ENCODE measurements around the gene FIBCD1. TPM values are rescaled to one million over a fixed set of nuclear protein-coding genes. Genes with fewer than 3 reads are reported as not detected.

Gene FIBCD1
- total RNA-seq, 4 donors from 2014 or later = 1.4 to 1.7 TPM; not detected in 2

GRCh38 chr9:130973686-130974281 is 34.7 kb upstream of the FIBCD1 start:
- TF ChIP-seq CTCF (IDR thresholded peaks at IDR 0.05) (no peak), POLR2AphosphoS5 (IDR thresholded peaks at IDR 0.05) (no peak), POLR2A (IDR thresholded peaks at IDR 0.05) (no peak), EP300 (IDR thresholded peaks at IDR 0.05) (no peak)
- Histone ChIP-seq H3K9me3 (no peaks in the 10 kb centered on the region), H3K27ac (no peak overlapping the region), H3K36me3 (no peaks in the 10 kb centered on the region), H3K4me3 (no peak overlapping the region), H3K27me3 (peaks cover 60% of the 10 kb centered on the region), H3K4me1 (no peaks in the 10 kb centered on the region)
- 45 to 51% methylated on average over 2 to 5 of the region's 21 CpGs for whole genome bisulfite sequencing, 2 donors (ENCODE audit: low coverage in 1 of 2)
- no peak for ATAC-seq

- Histone ChIP-seq H3K27ac (no peak overlapping the region), H3K27me3 (peaks cover 56% of the 10 kb centered on the region), H3K4me1 (no peaks in the 10 kb centered on the region), H3K9me3 (no peaks in the 10 kb centered on the region), H3K36me3 (no peaks in the 10 kb centered on the region), H3K4me3 (no peak overlapping the region)
- no peak for ATAC-seq
- 59 to 79% methylated on average over 4 to 7 of the region's 19 CpGs for WGBS, 2 donors (ENCODE audit: low coverage in 1 of 2)
- TF ChIP-seq POLR2AphosphoS5 (IDR thresholded peaks at IDR 0.05) (no peak), POLR2A (IDR thresholded peaks at IDR 0.05) (no peak)
These were observed 34.1 kb upstream of the FIBCD1 start for GRCh38 chr9:130972957-130973685.

- no peak overlapping the region for H3K27ac ChIP-seq
- no peaks in the 10 kb centered on the region for H3K4me1 ChIP-seq
- 80% methylated on average over 2 of the region's 6 CpGs for WGBS, 2 donors (ENCODE audit: low coverage in 1 of 2)
- no peak overlapping the region for H3K4me3 ChIP-seq
- no peak for ATAC-seq
- no peak for TF ChIP-seq EP300 (IDR thresholded peaks at IDR 0.05)
- H3K27me3 ChIP-seq = peaks cover 48% of the 10 kb centered on the region
- no peaks in the 10 kb centered on the region for H3K9me3 ChIP-seq
- no peaks in the 10 kb centered on the region for H3K36me3 ChIP-seq
These were observed 33.4 kb upstream of the FIBCD1 start for GRCh38 chr9:130972277-130972956.

GRCh38 chr9:130971294-130971849 is 32.3 kb upstream of the FIBCD1 start:
- no peaks in the 10 kb centered on the region for H3K36me3 ChIP-seq
- TF ChIP-seq EP300 (IDR thresholded peaks at IDR 0.05) (no peak), POLR2AphosphoS5 (IDR thresholded peaks at IDR 0.05) (no peak), CTCF (IDR thresholded peaks at IDR 0.05) (no peak), POLR2A (IDR thresholded peaks at IDR 0.05) (no peak)
- no peak overlapping the region for H3K27ac ChIP-seq
- no peaks in the 10 kb centered on the region for H3K4me1 ChIP-seq
- ATAC-seq = no peak
- 44% methylated on average over 10 of the region's 12 CpGs; no CpG with 5 or more reads in 1 of the 2 donors for WGBS, 2 donors (ENCODE audit: low coverage in 1 of 2)
- no peaks in the 10 kb centered on the region for H3K9me3 ChIP-seq
- peaks cover 45% of the 10 kb centered on the region for H3K27me3 ChIP-seq
- no peak overlapping the region for H3K4me3 ChIP-seq

- Histone ChIP-seq H3K4me3 (no peak overlapping the region), H3K4me1 (no peaks in the 10 kb centered on the region), H3K27ac (no peak overlapping the region), H3K9me3 (no peaks in the 10 kb centered on the region), H3K27me3 (peaks cover 40% of the 10 kb centered on the region), H3K36me3 (no peaks in the 10 kb centered on the region)
- TF ChIP-seq POLR2A (IDR thresholded peaks at IDR 0.05) (no peak), CTCF (IDR thresholded peaks at IDR 0.05) (no peak), POLR2AphosphoS5 (IDR thresholded peaks at IDR 0.05) (no peak), EP300 (IDR thresholded peaks at IDR 0.05) (no peak)
- ATAC-seq = no peak
- WGBS, 2 donors (ENCODE audit: low coverage in 1 of 2) = 60 to 100% methylated on average over 2 to 3 of the region's 3 CpGs
These were observed 31.8 kb upstream of the FIBCD1 start for GRCh38 chr9:130970855-130971254.
